Effector memory CD8-positive, alpha-beta T cell (primary cell): ENCODE data around the gene OPCML.
A peak's percentile ranks its signal among the peaks of the same experiment; 100 is the strongest.

Experiments used
- ATAC-seq: fragments of 150-1000 bp; cut with Tn5 transposase; replicated peaks from 2 replicates; pipeline ENCODE4 v1.10.0; 2021; ENCODE audit warnings: mild to moderate bottlenecking, moderate library complexity
- DNase-seq, 3 experiments: peaks; one replicate each; pipeline ENCODE4 v3.0.0; 2021
- H3K27ac Mint-ChIP-seq, 2 donors: one replicate each; pipeline ENCODE4 v1.8.0; 2022; ENCODE audit warnings: mild to moderate bottlenecking in 2 of 2, mixed read lengths in 2 of 2, moderate library complexity in 2 of 2
- H3K27me3 Mint-ChIP-seq, 2 donors: one replicate each; pipeline ENCODE4 v1.8.0; 2022; ENCODE audit warnings: mixed read lengths in 2 of 2
- H3K36me3 Mint-ChIP-seq: one replicate; pipeline ENCODE4 v1.8.0; 2022; ENCODE audit warnings: mild to moderate bottlenecking, moderate library complexity, mixed read lengths; ENCODE audit not compliant: insufficient read depth
- H3K4me1 Mint-ChIP-seq, 2 donors: one replicate each; pipeline ENCODE4 v1.8.0; 2022; ENCODE audit warnings: low read depth in 2 of 2, mixed read lengths in 2 of 2
- H3K4me3 Mint-ChIP-seq, 2 donors: one replicate each; pipeline ENCODE4 v1.8.0; 2022; ENCODE audit warnings: mild to moderate bottlenecking in 2 of 2, mixed read lengths in 2 of 2, moderate library complexity in 2 of 2
- H3K9me3 Mint-ChIP-seq, 2 donors: one replicate each; pipeline ENCODE4 v1.8.0; 2022; ENCODE audit warnings: mixed read lengths in 2 of 2

The OPCML gene

DNA sequence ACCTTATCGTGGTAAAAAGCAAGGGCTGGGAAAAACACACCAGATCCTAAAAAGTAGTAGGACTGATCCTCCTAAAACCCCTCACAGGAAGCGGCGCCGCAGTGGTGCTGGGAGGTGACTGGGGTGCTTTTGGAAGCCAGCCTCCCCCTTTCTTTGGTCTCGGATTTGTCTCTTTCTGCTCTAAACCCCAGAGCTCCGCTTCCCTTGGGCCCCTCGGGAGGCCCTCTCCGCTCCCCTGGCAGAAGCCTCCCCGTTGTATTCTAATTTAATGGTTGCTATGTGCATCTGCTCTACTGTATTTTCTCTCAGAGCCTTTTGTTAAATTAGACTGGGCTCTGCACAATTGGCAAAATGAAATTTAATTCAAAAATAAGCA is 587.7 kb downstream of the OPCML start:
- Mint-ChIP-seq H3K4me3 (peak overlapping the region in 1 of 2 donors; percentile 52), H3K27ac (no peak overlapping the region), H3K4me1 (no peaks in the 10 kb centered on the region), H3K27me3 (peaks cover 7 to 24% of the 10 kb centered on the region in 2 donors), H3K36me3 (no peaks in the 10 kb centered on the region), H3K9me3 (peaks cover under 1 to 1% of the 10 kb centered on the region in 2 donors)
- no peak for ATAC-seq
- DNase-seq: no peak

DNA sequence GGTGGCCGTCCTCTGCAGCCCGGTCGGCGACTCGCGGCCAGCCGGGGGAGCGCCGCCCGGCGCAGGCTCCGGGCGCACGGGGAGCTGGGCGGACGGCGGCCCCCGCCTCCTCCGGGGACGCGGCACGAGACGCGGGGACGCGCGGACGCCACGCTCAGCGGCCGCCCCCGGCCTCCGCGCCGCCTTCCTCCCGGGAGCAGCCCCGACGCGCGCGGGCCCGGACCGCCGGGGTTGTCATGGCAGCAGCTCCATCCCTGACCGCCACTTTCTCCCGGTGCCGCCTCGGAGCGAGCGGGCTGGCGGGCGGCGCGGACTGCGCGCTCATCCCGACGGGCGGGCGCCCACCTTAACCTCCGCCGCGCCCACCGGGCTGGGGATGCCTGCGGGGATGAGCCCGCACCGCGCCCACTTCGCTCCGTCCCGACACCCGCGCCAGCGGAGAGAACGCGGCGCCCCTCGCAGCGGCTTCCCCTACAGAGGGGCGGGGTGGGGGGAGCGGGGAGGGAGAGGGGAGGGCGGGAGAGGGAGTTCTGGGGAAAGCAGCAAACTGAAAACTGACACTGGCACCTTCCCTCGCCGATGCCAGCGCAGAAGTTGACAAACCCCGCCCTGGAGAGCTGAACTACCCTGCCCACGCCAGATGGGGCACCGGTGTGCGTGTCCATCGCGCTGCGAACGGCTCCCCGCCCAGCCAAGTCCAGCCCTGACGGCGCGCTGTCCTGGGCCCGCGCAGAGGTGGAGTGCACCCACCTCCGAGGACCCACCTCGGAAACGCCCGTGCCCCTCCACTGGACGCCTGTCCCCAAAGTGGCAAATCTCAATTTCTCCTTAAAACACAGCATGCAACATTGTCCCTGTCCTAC is 588.4 kb downstream of the OPCML start:
- ATAC-seq: no peak
- no peaks in the 10 kb centered on the region for H3K9me3 Mint-ChIP-seq
- peaks cover 7 to 24% of the 10 kb centered on the region in 2 donors for H3K27me3 Mint-ChIP-seq
- H3K4me1 Mint-ChIP-seq: no peaks in the 10 kb centered on the region
- DNase-seq: no peak
- no peak overlapping the region for H3K27ac Mint-ChIP-seq
- no peak overlapping the region for H3K4me3 Mint-ChIP-seq
- H3K36me3 Mint-ChIP-seq: no peaks in the 10 kb centered on the region

DNA sequence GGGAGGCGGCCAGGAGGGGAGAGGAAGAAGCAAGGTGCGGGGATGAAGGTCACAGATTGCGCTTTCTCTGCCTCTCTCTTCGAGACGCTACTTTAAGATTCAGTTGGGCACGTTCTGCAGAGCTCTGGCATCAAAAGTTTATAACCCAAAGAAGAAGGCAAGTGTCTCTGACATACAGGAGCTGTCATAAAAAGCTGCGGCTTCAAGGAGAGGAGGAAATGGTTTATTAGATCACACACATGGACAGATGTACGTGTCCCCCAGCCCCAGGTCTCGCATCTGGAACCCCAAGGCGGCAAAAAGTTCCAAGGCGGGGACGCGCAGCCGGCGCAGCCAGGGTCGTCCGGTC is 589.0 kb downstream of the OPCML start:
- Mint-ChIP-seq H3K4me3 (no peak overlapping the region), H3K36me3 (no peaks in the 10 kb centered on the region), H3K4me1 (no peaks in the 10 kb centered on the region), H3K9me3 (no peaks in the 10 kb centered on the region), H3K27me3 (peaks cover 7 to 24% of the 10 kb centered on the region in 2 donors), H3K27ac (no peak overlapping the region)
- ATAC-seq (no peak), DNase-seq (no peak)

DNA sequence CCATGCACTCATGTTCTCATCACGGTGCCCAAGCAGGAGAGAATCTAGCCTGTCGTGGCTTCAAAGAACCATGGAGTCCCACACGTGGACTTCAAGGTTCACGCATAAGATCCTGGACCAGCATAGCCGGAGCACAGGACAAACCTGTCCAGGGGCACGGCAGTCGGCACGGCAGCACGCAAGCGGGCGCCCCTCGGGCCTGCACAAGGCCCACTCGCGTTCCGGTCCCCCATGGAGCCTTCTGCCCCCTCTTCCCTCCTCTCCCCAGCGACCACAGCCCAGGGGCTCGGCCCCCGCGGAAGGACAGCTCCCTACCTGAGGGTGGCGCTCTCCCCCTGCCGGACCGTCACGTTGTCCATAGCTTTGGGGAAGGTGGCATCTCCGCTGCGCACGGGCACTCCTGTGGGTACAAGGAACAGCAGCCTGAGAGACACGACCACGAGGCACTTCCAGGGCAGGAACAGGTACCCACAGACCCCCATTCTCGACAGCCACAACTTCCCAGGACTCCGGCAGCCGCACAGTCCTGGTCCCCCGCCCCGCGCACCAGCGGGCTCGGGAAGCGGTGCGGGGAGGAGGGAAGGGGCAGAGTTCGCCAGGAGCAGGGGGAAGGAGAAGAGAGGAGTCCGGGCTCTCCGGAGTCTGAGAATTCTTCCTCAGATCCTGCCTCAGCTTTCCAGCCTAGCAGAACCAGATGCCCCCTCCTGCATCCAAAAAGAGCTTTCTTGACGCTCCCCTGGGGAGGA is 589.5 kb downstream of the OPCML start:
- Mint-ChIP-seq H3K27me3 (peaks cover 7 to 24% of the 10 kb centered on the region in 2 donors), H3K36me3 (no peaks in the 10 kb centered on the region), H3K27ac (no peak overlapping the region), H3K4me1 (no peaks in the 10 kb centered on the region), H3K9me3 (no peaks in the 10 kb centered on the region), H3K4me3 (no peak overlapping the region)
- DNase-seq: no peak
- no peak for ATAC-seq

DNA sequence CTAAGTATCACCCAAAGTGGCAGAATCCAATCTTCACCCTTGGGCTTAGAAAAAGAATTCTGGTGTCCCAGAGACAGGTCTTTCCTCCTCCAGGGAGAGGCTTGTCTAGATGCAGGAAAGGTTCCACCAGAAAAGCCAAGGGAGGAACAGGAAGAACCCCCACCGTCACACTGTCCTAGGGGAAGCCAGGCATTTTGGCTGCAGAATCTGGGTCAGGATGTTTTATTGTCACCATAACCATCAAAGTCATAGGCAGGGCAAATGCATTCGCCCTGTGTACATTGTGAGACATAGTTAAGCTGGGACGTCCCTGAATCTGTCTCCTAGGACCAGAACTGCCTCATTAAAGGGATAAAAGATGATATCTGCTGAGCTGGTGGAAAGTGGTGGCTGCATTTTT is 590.5 kb downstream of the OPCML start:
- no peaks in the 10 kb centered on the region for H3K9me3 Mint-ChIP-seq
- no peak overlapping the region for H3K4me3 Mint-ChIP-seq
- ATAC-seq: no peak
- peaks cover 7 to 24% of the 10 kb centered on the region in 2 donors for H3K27me3 Mint-ChIP-seq
- no peak overlapping the region for H3K27ac Mint-ChIP-seq
- H3K4me1 Mint-ChIP-seq: no peaks in the 10 kb centered on the region
- no peaks in the 10 kb centered on the region for H3K36me3 Mint-ChIP-seq
- no peak for DNase-seq

DNA sequence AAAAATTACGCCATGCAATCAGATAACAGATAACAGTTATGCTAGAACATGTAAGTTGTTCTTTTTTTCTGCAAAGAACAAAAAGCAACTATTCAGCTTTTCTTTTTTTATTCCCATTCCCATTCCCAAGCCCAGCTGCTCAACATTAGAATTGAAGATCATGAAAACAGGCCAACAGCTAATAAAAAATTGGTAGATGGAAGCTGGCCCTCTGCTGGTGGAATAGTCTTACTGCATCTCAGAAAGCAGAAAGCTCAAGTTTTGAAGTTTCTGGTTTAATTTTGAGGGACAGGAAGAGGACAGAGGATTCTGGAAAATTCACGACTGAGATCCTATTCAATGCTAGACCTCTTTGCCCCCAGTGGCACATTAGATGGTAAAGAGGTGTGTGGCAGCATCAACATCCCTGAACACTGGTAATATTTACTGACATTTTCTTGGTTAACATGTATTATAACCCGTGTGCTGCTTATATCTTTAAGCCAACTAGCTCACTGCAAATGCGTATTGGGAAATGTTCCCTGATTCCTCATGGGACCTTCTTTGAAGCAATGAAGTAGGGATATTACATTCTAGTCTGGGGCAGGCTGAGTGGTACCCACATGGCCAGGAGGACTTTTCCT is 591.2 kb downstream of the OPCML start:
- H3K4me1 Mint-ChIP-seq: no peaks in the 10 kb centered on the region
- H3K27me3 Mint-ChIP-seq: peaks cover 7 to 24% of the 10 kb centered on the region in 2 donors
- ATAC-seq (no peak), DNase-seq (no peak)
- H3K36me3 Mint-ChIP-seq: no peaks in the 10 kb centered on the region
- no peak overlapping the region for H3K27ac Mint-ChIP-seq
- H3K9me3 Mint-ChIP-seq: no peaks in the 10 kb centered on the region
- no peak overlapping the region for H3K4me3 Mint-ChIP-seq

DNA sequence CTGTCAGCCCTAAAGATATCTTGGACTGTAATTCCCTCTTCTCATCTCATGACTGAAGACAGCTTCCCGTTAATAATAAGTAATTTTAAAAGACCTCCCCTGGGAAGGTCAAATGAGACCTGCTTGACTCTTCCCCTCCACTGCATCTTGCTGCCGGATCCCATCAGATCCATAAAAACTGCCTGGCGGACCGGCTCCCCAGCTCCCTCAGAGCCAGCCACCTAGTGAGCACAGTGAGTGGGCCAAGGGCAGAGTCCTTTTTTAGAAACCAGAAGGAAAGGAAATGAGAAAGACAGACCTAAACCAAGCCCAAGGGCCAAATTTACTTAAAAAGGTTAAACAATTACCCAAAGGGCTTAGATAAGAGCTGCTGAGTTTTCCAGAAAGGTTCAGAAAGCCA is 595.3 kb downstream of the OPCML start:
- H3K4me1 Mint-ChIP-seq: no peaks in the 10 kb centered on the region
- no peak for DNase-seq
- H3K27me3 Mint-ChIP-seq: peaks cover 0 to under 1% of the 10 kb centered on the region in 2 donors
- H3K36me3 Mint-ChIP-seq: no peaks in the 10 kb centered on the region
- no peak overlapping the region for H3K27ac Mint-ChIP-seq
- H3K9me3 Mint-ChIP-seq: no peaks in the 10 kb centered on the region
- ATAC-seq: no peak
- H3K4me3 Mint-ChIP-seq: no peak overlapping the region

DNA sequence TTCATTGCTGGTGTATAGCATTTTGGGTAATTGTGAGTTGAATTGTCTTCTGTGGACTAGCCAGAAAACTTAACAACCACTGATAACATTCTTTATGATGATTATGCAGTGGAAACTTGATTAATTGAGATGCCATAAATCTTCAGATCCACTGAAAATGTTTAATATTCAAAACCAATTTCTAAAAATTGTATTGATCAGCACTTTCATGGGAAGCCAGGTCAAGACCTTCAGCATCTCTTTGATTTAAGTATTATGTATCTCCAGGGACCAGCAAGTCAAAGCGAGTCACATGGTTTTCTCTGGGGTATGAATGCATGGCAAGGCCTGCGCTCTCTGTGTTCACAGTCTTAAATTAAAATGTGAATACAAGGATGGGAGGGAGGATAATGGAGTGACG is 596.9 kb downstream of the OPCML start:
- no peak for ATAC-seq
- Mint-ChIP-seq H3K4me1 (no peaks in the 10 kb centered on the region), H3K4me3 (no peak overlapping the region), H3K27me3 (no peaks in the 10 kb centered on the region), H3K36me3 (no peaks in the 10 kb centered on the region), H3K27ac (no peak overlapping the region), H3K9me3 (no peaks in the 10 kb centered on the region)
- no peak for DNase-seq

DNA sequence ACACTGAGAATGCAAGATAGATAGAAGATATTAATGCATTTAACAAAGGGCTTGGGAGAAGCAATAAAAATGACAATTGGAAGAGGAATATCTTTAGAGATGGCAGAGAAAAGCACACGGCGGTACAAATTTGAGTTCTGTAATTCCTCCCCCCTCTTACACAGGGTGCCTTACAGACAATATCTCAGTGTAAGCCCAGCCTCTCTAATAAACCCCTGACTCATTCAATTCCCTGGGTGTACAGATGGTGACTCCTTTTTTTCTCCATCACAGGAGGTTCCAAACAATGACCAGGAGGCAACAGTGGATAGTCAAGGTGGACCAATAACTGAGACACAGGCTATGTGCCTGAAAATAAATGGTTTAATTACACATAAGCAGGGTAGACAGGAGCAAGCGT is 598.6 kb downstream of the OPCML start:
- Mint-ChIP-seq H3K27ac (no peak overlapping the region), H3K27me3 (no peaks in the 10 kb centered on the region), H3K4me3 (no peak overlapping the region), H3K36me3 (no peaks in the 10 kb centered on the region), H3K4me1 (no peaks in the 10 kb centered on the region), H3K9me3 (peaks cover 0 to 3% of the 10 kb centered on the region in 2 donors)
- no peak for DNase-seq
- ATAC-seq: no peak

DNA sequence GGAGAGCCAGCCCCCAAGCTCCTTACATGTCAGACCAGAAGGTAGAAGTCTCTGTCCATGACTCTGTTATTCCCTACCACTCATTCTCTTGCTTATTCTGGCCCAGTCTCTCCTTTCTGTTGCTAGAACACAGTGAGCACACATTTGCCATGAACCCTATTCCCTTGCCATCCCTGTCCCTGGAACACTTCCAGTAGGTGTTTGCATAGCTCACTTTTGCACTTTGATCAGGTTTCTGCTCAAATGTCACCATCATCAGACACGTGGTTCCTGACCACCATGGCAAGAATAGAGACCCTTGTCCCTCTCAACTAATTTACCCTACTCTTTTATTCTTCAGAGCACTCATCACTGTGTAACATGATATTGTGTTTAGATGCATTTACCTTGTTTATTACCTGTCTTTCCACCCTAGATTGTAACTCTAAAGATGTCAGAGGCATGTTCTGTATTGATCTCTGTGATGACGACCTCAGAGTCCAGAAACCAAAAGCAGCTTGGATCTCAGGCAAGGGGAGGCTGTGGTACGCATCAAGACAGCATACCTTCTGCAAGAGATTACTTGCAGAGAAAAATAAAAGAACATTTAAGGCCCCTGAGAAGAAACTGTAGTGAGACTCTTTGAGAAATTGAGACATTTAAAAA is 606.4 kb downstream of the OPCML start:
- ATAC-seq: no peak
- Mint-ChIP-seq H3K36me3 (no peaks in the 10 kb centered on the region), H3K27me3 (no peaks in the 10 kb centered on the region), H3K4me1 (no peaks in the 10 kb centered on the region), H3K9me3 (peaks cover 0 to 3% of the 10 kb centered on the region in 2 donors), H3K27ac (no peak overlapping the region), H3K4me3 (no peak overlapping the region)
- no peak for DNase-seq

DNA sequence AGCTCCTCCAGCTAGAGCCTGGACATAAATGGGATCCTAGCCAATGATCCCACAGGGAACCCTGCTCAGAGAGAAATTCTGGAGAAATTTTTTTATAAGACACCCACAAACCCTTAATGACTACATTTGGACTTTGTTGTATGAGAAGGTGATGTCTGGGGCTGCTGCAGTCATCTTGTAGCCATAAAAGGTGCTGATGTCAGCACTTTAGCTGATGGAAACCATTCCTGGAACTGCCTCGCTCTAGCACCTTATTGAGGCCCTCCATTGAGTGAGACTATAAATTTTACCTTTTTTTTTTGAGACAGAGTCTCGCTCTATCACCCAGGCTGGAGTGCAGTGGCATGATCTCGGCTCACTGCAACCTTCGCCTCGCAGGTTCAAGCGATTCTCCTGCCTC is 610.7 kb downstream of the OPCML start:
- Mint-ChIP-seq H3K4me1 (no peaks in the 10 kb centered on the region), H3K4me3 (no peak overlapping the region), H3K36me3 (no peaks in the 10 kb centered on the region), H3K9me3 (peaks cover 0 to 3% of the 10 kb centered on the region in 2 donors), H3K27ac (no peak overlapping the region), H3K27me3 (no peaks in the 10 kb centered on the region)
- DNase-seq (no peak), ATAC-seq (no peak)

DNA sequence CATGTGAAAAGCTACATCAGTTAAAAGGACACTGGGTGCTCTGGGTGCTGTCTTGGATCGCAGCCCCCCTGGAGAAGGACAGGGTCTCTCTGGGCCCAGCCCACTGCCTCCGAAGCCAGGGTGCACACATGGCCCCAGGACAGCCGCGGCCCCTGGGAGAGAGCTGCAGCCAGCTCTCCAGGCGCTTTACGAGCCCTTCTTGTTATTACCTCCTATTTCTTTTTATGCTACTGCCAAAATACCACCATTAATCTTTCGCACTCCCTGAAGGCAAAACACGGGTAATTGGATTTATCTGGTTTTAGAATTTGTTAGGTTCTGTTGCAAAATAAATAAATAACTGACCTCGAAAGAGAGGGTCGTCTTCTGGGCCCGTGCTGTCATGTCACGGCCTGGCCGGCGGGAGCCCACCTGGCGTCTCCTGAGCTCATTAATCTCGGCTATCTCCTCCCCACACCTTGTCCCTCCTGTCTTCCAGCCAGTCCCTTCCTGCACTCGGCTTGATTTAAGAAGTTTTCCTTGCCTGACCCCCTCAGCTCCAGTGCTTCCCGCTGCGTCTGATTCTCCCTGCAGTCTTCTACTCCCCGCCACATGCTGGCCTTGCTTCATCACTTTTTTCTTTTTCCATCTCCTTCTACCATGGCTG is 611.7 kb downstream of the OPCML start:
- no peaks in the 10 kb centered on the region for H3K36me3 Mint-ChIP-seq
- H3K9me3 Mint-ChIP-seq: peaks cover 0 to 3% of the 10 kb centered on the region in 2 donors
- no peak for DNase-seq
- H3K4me3 Mint-ChIP-seq: no peak overlapping the region
- no peaks in the 10 kb centered on the region for H3K27me3 Mint-ChIP-seq
- no peak overlapping the region for H3K27ac Mint-ChIP-seq
- H3K4me1 Mint-ChIP-seq: no peaks in the 10 kb centered on the region
- no peak for ATAC-seq

DNA sequence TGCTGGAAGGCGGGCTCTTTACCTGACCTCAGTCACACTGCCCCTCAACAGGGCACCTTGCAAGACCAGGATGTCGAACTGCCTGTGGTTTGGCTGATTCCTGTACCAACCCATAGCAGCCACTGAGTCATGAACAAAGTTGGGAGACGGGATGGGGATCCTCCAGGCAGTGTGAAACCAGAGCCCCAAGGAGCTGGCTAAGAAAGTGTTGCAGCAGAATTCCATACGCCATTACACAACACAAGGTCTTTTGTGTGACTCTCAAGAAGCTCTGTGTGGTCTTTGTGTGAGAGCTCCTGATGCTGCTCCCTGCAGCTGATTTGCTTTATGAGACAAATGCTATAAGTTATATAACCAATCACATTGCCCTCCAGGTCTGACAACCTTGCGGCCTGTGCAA is 617.7 kb downstream of the OPCML start:
- Mint-ChIP-seq H3K4me1 (no peaks in the 10 kb centered on the region), H3K36me3 (no peaks in the 10 kb centered on the region), H3K27ac (no peak overlapping the region), H3K27me3 (peaks cover 0 to 8% of the 10 kb centered on the region in 2 donors), H3K9me3 (peaks cover 0 to 4% of the 10 kb centered on the region in 2 donors), H3K4me3 (no peak overlapping the region)
- ATAC-seq (no peak), DNase-seq (no peak)
